Measurements from ENCODE around the gene TCERG1L.

Gene TCERG1L

GRCh38 chr10:131316321-131317075 is 5.0 kb upstream of the TCERG1L start:
- in situ Hi-C loops (cut with HindIII; ENCODE audit: low sequenced_read_pairs), result no loop called here

- in situ Hi-C loops (cut with HindIII; ENCODE audit: low sequenced_read_pairs), result no loop called here
Observed at GRCh38 chr10:131315344-131315743, 3.8 kb upstream of the TCERG1L start.

GRCh38 chr10:131314799-131315198 is 3.3 kb upstream of the TCERG1L start:
- in situ Hi-C loops (cut with HindIII; ENCODE audit: low sequenced_read_pairs), result no loop called here

GRCh38 chr10:131314148-131314547 is 2.6 kb upstream of the TCERG1L start:
- in situ Hi-C loops (cut with HindIII; ENCODE audit: low sequenced_read_pairs), result no loop called here

GRCh38 chr10:131313377-131313776 is 1.9 kb upstream of the TCERG1L start:
- in situ Hi-C loops (cut with HindIII; ENCODE audit: low sequenced_read_pairs), result no loop called here

GRCh38 chr10:131312478-131312836 is 936 bp upstream of the TCERG1L start:
- in situ Hi-C loops (cut with HindIII; ENCODE audit: low sequenced_read_pairs), result no loop called here

GRCh38 chr10:131311402-131311660 is 190 bp downstream of the TCERG1L start:
- in situ Hi-C loops (cut with HindIII; ENCODE audit: low sequenced_read_pairs), result no loop called here

- in situ Hi-C loops (cut with HindIII; ENCODE audit: low sequenced_read_pairs), result no loop called here
Observed at GRCh38 chr10:131310551-131311401, 745 bp downstream of the TCERG1L start.

GRCh38 chr10:131310142-131310541 is 1.4 kb downstream of the TCERG1L start:
- in situ Hi-C loops (cut with HindIII; ENCODE audit: low sequenced_read_pairs), result no loop called here

GRCh38 chr10:131300508-131300907 is 11.0 kb downstream of the TCERG1L start:
- in situ Hi-C loops (cut with HindIII; ENCODE audit: low sequenced_read_pairs), result no loop called here

- in situ Hi-C loops (cut with HindIII; ENCODE audit: low sequenced_read_pairs), result no loop called here
Observed at GRCh38 chr10:131290781-131291180, 20.7 kb downstream of the TCERG1L start.

GRCh38 chr10:131288648-131289047 is 22.9 kb downstream of the TCERG1L start:
- in situ Hi-C loops (cut with HindIII; ENCODE audit: low sequenced_read_pairs), result no loop called here

- in situ Hi-C loops (cut with HindIII; ENCODE audit: low sequenced_read_pairs), result no loop called here
Observed at GRCh38 chr10:131282961-131283360, 28.6 kb downstream of the TCERG1L start.

GRCh38 chr10:131280101-131280500 is 31.4 kb downstream of the TCERG1L start:
- in situ Hi-C loops (cut with HindIII; ENCODE audit: low sequenced_read_pairs), result no loop called here

- in situ Hi-C loops (cut with HindIII; ENCODE audit: low sequenced_read_pairs), result no loop called here
Observed at GRCh38 chr10:131279516-131279915, 32.0 kb downstream of the TCERG1L start.

GRCh38 chr10:131277969-131278368 is 33.6 kb downstream of the TCERG1L start:
- in situ Hi-C loops (cut with HindIII; ENCODE audit: low sequenced_read_pairs), result no loop called here

- in situ Hi-C loops (cut with HindIII; ENCODE audit: low sequenced_read_pairs), result no loop called here
Observed at GRCh38 chr10:131277278-131277677, 34.2 kb downstream of the TCERG1L start.

GRCh38 chr10:131275691-131276090 is 35.8 kb downstream of the TCERG1L start:
- in situ Hi-C loops (cut with HindIII; ENCODE audit: low sequenced_read_pairs), result no loop called here

GRCh38 chr10:131274883-131275282 is 36.6 kb downstream of the TCERG1L start:
- in situ Hi-C loops (cut with HindIII; ENCODE audit: low sequenced_read_pairs), result no loop called here

GRCh38 chr10:131274133-131274880 is 37.2 kb downstream of the TCERG1L start:
- in situ Hi-C loops (cut with HindIII; ENCODE audit: low sequenced_read_pairs), result no loop called here

- in situ Hi-C loops (cut with HindIII; ENCODE audit: low sequenced_read_pairs), result no loop called here
Observed at GRCh38 chr10:131273476-131273875, 38.0 kb downstream of the TCERG1L start.
